ENCODE measurements around the gene HSPA12B.

GRCh38 chr20:3758566-3758965, 26.1 kb downstream of the HSPA12B start:
- no peak for TF ChIP-seq CTCF (IDR thresholded peaks at IDR 0.05)
- TF ChIP-seq POLR2AphosphoS5 (IDR thresholded peaks at IDR 0.05; ENCODE audit: low read depth, low read length) = no peak
- no peak for TF ChIP-seq REST (IDR thresholded peaks at IDR 0.05; ENCODE audit: insufficient read depth in 1 of 2, low read depth in 2 of 2, low read length in 1 of 2)
